Fibroblast of mammary gland (primary cell): ENCODE results near the gene SMAD2.

Experiments used
- DNase-seq: peaks from one replicate; pipeline ENCODE4 v3.0.0-alpha.2; 2010; ENCODE audit warnings: low read depth
- H3K4me3 ChIP-seq: 2 replicates; pipeline ENCODE4 v1.5.1; 2011; ENCODE audit warnings: low read depth, mild to moderate bottlenecking, low read length, moderate library complexity; ENCODE audit not compliant: control insufficient read depth
- TF ChIP-seq, protein P1 (sequence below): conservative IDR thresholded peaks from 2 replicates; pipeline ENCODE4 v1.5.1; 2011; ENCODE audit warnings: low read depth, low read length, inconsistent platforms; ENCODE audit not compliant: control insufficient read depth, insufficient read depth

The SMAD2 gene

DNA sequence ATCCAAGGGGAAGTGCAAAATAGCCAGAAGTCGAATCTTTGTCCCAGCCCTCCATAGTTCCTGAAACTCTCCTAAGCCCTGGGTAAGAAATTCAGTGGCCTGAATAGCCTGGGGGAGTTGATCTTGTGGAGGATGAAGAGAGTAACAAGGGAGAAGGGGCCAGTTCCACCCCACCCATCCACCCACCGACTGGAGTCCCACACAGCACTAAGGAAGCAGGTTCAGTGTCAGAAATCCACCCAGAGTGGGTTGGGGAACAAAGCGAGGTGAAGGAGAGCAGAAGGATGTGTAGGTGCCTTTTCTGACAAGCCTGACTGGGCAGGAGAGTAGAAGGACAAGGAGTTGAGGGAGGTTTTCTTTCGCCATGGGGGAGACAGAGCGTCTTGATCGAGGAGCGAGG is 136.8 kb downstream of the SMAD2 start:
- DNase-seq: no peak
- no peak overlapping the region for H3K4me3 ChIP-seq
- TF ChIP-seq, protein P1, sequence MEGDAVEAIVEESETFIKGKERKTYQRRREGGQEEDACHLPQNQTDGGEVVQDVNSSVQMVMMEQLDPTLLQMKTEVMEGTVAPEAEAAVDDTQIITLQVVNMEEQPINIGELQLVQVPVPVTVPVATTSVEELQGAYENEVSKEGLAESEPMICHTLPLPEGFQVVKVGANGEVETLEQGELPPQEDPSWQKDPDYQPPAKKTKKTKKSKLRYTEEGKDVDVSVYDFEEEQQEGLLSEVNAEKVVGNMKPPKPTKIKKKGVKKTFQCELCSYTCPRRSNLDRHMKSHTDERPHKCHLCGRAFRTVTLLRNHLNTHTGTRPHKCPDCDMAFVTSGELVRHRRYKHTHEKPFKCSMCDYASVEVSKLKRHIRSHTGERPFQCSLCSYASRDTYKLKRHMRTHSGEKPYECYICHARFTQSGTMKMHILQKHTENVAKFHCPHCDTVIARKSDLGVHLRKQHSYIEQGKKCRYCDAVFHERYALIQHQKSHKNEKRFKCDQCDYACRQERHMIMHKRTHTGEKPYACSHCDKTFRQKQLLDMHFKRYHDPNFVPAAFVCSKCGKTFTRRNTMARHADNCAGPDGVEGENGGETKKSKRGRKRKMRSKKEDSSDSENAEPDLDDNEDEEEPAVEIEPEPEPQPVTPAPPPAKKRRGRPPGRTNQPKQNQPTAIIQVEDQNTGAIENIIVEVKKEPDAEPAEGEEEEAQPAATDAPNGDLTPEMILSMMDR: no peak

DNA sequence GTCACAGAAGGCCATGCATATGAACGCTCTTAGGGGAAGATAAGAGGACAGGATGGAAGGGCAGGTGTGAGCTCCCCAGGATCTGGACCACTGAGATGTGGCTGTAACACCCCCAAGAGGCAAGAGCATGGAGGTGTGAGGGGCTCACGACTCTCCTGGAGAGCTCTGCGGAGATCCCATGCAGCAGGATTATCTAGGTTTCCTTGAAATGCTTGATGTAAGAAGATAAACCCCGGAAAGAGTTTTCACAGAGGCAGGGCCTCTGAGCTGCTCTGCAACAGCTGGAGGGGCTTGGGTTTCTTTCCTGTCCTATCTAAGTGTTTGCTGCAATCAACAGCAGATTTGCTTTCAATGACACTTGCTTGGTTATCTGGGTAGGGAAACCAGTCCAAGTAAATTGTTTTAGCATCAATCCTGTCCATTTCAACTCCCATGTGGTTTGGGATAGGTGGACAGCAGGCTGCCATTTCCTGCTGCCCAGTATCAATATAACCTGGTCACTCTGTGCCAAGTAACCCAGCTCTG is 138.9 kb downstream of the SMAD2 start:
- TF ChIP-seq, protein P1: no peak
- no peak for DNase-seq

DNA sequence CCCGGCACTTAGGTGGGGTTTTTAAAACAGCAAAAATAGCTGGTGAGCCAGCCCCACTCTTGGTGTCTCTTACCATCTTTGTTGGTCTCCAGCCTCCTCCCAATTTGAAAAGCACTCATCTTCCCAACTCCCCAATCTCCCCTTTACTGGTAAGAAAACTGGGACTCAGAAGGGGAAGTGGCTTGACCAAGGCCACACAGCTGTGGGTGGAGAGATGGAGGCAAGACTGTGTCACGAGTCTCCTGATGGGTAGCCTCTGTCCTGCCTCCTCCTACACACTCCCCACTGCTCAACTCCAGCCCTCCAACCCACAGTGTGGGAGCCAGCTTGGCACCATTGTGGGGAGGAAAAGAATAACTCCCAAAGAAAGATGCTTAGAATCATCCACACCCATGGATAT is 140.4 kb downstream of the SMAD2 start:
- no peak for DNase-seq
- H3K4me3 ChIP-seq: no peak overlapping the region
- TF ChIP-seq, protein P1: no peak

More for the DNA sequence above, 138.9 kb downstream of the SMAD2 start:
- H3K4me3 ChIP-seq: no peak overlapping the region

DNA sequence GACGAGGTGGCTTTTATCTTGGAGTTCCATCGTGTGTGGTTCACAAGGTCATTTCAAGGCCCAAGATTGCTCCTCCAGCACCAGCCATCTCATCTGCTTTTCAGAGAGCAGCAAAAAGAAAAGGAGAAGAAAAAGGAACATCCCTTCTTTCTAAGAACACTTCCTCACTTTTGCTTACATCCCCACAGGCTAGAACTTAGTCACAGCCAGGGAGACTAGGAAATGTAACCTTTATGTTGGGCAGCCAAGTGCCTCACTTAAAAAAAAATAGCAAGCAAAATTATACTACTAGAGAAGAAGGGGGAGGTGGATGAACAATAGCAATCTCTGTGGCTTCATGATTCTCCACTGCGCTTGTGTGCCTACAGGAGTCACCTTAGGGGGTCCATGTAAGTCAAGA is 141.8 kb downstream of the SMAD2 start:
- DNase-seq: no peak
- H3K4me3 ChIP-seq: no peak overlapping the region

DNA sequence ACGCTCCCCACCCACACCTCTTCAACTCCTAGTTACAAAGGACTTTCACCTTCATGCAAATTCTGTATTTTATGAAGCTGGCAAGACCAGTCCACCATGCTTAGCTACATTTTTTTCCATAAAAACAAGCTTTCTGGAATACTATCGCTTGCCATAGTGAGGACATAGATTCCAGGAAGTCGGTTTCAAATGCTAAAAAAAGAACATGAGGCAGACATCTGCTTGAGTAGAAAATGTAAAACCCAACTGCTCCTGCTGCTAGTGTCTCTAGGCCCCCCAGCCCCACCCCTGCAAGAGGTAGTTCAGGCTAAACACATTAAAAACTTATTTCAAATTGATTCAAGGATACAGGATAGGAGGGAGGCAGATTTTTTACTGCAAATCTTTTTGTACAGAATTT is 148.9 kb downstream of the SMAD2 start:
- TF ChIP-seq, protein P1: no peak
- H3K4me3 ChIP-seq: no peak overlapping the region
- DNase-seq: no peak

More for the DNA sequence above, 141.8 kb downstream of the SMAD2 start:
- TF ChIP-seq, protein P1: no peak

DNA sequence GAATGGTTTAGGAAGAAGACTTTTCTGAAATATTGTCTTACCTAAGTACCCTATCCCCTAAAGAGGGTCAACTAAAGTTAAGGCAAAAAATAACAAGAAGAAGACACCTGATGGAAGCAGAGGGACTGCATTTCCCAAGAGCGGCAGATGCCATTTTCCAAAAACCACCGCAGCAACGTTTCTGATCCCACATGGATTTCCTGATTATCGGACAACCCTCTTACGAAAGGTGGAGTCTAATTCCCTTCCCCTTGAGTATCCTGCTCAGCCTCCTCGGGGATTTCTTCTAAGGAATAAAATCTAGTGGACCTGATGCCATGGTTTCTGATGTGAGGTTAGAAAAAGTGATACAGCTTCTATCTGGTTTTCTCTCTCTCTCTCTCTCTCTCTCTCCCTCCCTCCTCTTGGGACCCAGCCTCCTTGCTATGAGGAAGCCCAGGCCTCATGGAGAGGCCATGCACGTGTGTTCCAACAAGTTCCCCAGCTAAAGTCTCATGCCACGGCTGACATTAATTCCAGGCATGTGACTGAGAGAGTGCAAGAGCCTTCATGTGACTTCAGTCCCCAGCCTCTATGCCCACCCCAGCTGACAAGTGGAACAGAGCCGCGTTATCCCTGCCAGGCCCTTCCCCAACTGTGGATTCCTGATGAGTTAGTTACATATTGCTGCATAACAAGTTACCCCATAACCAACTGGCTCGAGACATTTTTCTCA is 150.3 kb downstream of the SMAD2 start:
- TF ChIP-seq, protein P1: no peak
- no peak for DNase-seq
- no peak overlapping the region for H3K4me3 ChIP-seq

DNA sequence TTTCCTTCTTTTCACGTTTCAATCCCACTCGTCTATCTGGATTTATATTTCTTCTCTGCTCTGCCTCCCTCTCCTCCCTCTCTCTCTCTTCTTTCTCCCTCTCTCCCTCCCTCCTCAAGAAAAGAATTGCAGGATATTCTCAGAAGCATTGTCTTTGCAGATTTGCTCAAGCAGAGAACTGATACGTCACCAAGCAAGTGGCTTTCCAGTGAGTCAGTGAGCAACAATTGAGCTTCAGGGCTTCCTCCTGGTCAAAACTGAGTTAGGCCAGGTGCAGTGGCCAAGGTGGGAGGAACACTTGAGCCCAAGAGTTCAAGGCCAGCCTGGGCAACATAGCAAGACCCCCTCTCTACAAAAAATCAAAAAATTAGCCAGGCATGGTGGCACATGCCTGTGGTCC is 151.1 kb downstream of the SMAD2 start:
- no peak for DNase-seq
- H3K4me3 ChIP-seq: no peak overlapping the region
- TF ChIP-seq, protein P1: no peak
